Body of pancreas (tissue), 4 donors: Measurements from ENCODE around the gene GPSM3. TPM values are rescaled to one million over a fixed set of nuclear protein-coding genes. Genes with fewer than 3 reads are reported as not detected.
A peak's percentile ranks its signal among the peaks of the same experiment; 100 is the strongest.

ENCODE experiments used
- ATAC-seq: fragments of 150-250 bp; one replicate; pipeline ENCODE4 v1.9.1; 2016
- DNase-seq, 4 donors: peaks; one replicate each; pipeline ENCODE4 v3.0.0-alpha.2; 2019
- H3K27ac ChIP-seq, 4 donors: fragments of 200-600 bp; sonication (generic); 1 replicate in 3 of 4; 2 replicates in 1 of 4; pipeline versions ENCODE4 v1.5.1 to v1.6.1; 2016 to 2019; ENCODE audit warnings: mild to moderate bottlenecking in 1 of 4, mixed read lengths in 1 of 4, moderate library complexity in 1 of 4
- H3K27me3 ChIP-seq, 2 donors: fragments of 200-600 bp; sonication (generic); one replicate each; pipeline ENCODE4 v1.6.0; 2016; ENCODE audit warnings: mild to moderate bottlenecking in 1 of 2
- H3K36me3 ChIP-seq, 2 donors: fragments of 200-600 bp; sonication (generic); replicated peaks in 1 of 2; 2 replicates each; pipeline ENCODE4 v1.5.1; 2016; ENCODE audit warnings: low read depth in 2 of 2; ENCODE audit not compliant: insufficient read depth in 1 of 2
- H3K4me1 ChIP-seq: fragments of 200-600 bp; sonication (generic); one replicate; pipeline ENCODE4 v1.6.0; 2016
- H3K4me3 ChIP-seq, 2 donors: fragments of 200-600 bp; sonication (generic); 1 replicate in 1 of 2; 2 replicates in 1 of 2; pipeline ENCODE4 v1.5.1; 2016 to 2019
- H3K9me3 ChIP-seq, 3 donors: fragments of 200-600 bp; sonication (generic); 1 replicate in 2 of 3; 2 replicates in 1 of 3; pipeline ENCODE4 v1.5.1; 2016
- POLR2A ChIP-seq, 3 donors: fragments of 450-650 bp; IDR thresholded peaks; one replicate each; pipeline ENCODE4 v1.6.1; 2016; ENCODE audit warnings: antibody characterized with exemption in 3 of 3, mild to moderate bottlenecking in 2 of 3
- WGBS, 2 donors: methylation state at CpG; one replicate each; pipeline ENCODE4 v1.1.5; 2017; 5-methylcytosine and 5-hydroxymethylcytosine counted together
- intact Hi-C: fragments of 100-400 bp; cut with DNase I; formaldehyde crosslinking; loops from one replicate; pipeline ENCODE4 v1.15.1; 2023
- total RNA-seq, 2 donors: library from RNA; depleted of rRNA; stranded (reverse); fragments of >200 nt; gene quantifications; one replicate each; pipeline ENCODE4 v1.1.0, GENCODE V29; 2016
- TF ChIP-seq, protein P1 (sequence below), 7 experiments: fragments of 450-650 bp in 4 of 7; fragments of 200-600 bp in 3 of 7; sonication (generic) in 3 of 7; IDR thresholded peaks; one replicate each; pipeline ENCODE4 v1.5.1; 2016 to 2019; ENCODE audit warnings: antibody characterized with exemption in 7 of 7

GPSM3 gene
- total RNA-seq, 2 donors from 2014 or later = 1.3 to 6.0 TPM

DNA sequence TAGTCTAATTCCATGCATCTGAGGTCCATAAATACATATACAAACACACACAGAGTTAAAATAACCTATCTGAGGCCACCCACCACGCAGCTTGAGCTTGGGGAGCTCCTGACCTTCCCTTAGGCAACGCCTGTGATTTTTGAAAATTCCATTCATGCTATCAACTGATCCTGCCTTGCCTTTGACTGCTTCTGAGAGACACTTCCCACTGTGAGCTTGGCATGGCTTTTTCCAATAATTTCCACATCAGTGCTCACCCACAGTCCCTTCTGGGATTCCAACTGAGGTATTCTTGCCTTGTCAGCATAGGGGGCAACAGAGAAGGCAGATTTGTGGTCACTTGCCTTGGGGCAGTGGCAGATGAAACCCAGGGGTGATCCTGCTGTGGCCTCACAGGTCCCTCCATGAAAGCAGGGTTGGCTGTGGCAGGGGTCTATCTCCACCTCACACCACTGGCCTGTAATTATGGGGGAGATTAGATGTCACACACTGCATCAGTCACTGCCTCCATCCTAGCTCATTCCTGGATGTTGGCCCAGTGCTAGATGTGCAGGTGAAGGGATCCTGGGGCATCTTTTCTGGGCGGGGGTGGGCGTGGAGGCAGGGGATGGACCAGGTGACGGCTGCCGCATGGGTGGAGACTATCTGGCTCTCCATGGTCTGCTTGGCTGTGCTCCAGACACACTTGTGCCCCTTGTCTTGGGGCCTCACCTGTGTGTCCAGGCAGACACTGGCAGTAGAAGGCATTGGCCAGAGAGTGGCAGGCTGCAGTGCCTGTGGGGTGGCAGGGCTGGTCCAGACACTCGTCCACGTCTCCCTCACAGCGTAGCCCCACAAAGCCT, 11.2 kb upstream of the GPSM3 start:
- peak; percentile 21 for ATAC-seq
- Histone ChIP-seq H3K4me3 (no peak overlapping the region), H3K27ac (no peak overlapping the region), H3K4me1 (no peaks in the 10 kb centered on the region), H3K9me3 (no peaks in the 10 kb centered on the region), H3K36me3 (no peaks in the 10 kb centered on the region), H3K27me3 (no peaks in the 10 kb centered on the region)
- intact Hi-C loops = no loop called here
- DNase-seq = no peak
- TF ChIP-seq POLR2A (IDR thresholded peaks at IDR 0.05) = no peak
- TF ChIP-seq, protein P1, sequence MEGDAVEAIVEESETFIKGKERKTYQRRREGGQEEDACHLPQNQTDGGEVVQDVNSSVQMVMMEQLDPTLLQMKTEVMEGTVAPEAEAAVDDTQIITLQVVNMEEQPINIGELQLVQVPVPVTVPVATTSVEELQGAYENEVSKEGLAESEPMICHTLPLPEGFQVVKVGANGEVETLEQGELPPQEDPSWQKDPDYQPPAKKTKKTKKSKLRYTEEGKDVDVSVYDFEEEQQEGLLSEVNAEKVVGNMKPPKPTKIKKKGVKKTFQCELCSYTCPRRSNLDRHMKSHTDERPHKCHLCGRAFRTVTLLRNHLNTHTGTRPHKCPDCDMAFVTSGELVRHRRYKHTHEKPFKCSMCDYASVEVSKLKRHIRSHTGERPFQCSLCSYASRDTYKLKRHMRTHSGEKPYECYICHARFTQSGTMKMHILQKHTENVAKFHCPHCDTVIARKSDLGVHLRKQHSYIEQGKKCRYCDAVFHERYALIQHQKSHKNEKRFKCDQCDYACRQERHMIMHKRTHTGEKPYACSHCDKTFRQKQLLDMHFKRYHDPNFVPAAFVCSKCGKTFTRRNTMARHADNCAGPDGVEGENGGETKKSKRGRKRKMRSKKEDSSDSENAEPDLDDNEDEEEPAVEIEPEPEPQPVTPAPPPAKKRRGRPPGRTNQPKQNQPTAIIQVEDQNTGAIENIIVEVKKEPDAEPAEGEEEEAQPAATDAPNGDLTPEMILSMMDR (IDR thresholded peaks at IDR 0.05) = no peak
- WGBS, 2 donors = 53 to 62% methylated on average over 5 to 9 of the region's 9 CpGs

DNA sequence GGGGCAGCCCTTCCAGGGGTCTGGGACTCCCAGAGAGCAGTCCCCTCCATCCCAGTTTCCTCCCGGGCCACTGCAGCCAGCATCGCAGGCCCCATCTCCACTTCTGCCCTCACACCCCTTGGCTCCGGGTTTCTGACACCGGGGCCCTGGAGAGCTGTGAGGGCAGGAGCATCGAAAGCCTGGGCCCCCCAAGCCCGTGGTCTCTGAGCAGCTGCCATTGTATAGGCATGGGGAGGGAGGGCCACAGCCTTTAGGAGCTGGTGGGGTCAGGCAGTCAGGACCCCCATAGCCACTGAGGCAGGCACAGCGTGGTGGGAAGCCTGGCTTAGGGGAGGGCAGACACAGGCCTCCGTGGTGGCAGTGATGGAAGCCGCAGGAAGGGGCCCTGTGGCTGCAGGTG, 9.7 kb upstream of the GPSM3 start:
- ATAC-seq (no peak), DNase-seq (no peak)
- no peaks in the 10 kb centered on the region for H3K27me3 ChIP-seq
- H3K4me3 ChIP-seq = no peak overlapping the region
- H3K27ac ChIP-seq = no peak overlapping the region
- H3K36me3 ChIP-seq = no peaks in the 10 kb centered on the region
- peaks cover 3% of the 10 kb centered on the region for H3K4me1 ChIP-seq
- no peak for TF ChIP-seq POLR2A (IDR thresholded peaks at IDR 0.05)
- TF ChIP-seq, protein P1 (IDR thresholded peaks at IDR 0.05) = no peak
- intact Hi-C loops = no loop called here
- WGBS, 2 donors = 75 to 100% methylated on average over 1 to 9 of the region's 9 CpGs
- no peaks in the 10 kb centered on the region for H3K9me3 ChIP-seq

DNA sequence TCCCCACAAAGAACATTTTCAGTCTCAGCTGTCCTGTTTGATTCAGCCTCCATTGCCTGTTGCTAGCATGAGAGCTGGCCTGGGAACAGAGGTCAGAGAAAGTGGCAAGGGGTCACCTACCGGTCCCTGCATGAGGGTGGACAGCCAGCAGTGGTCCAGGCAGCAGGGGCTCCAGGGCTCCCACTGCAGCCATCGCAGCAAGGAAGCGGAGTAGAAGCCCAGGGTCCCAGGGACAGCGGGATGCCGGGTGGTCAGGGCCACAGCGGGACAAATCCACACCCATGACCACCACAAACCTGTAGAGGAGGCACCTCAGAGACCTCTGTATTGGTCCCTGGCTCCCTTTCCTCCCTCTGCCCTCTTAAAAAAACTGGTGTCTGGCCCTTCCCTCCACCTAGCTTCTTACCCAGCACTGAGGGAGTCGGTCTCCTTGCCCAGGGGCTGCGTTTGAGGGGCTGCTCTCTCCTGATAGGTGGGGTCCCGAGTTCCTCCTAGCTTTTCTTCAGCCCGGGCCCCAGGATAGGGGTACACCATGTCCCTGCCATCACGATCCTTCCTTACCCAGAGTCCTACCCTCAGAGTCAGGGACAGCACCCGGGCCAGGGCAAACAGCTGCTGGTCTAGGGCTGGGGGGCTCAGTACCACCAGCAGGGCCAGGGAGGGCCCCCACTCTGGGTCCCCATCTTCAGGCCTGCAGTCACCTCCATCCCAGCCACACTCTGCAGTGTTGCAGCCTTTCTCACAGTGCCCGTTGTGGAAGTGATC, 8.4 kb upstream of the GPSM3 start:
- WGBS, 2 donors = 62 to 70% methylated on average over 12 to 13 of the region's 13 CpGs
- no peak overlapping the region for H3K27ac ChIP-seq
- ATAC-seq = no peak
- H3K4me1 ChIP-seq = peaks cover 11% of the 10 kb centered on the region
- H3K27me3 ChIP-seq = no peaks in the 10 kb centered on the region
- no peak for DNase-seq
- TF ChIP-seq, protein P1 (IDR thresholded peaks at IDR 0.05) = no peak
- no peak for TF ChIP-seq POLR2A (IDR thresholded peaks at IDR 0.05)
- H3K4me3 ChIP-seq = no peak overlapping the region
- no peaks in the 10 kb centered on the region for H3K36me3 ChIP-seq
- no peaks in the 10 kb centered on the region for H3K9me3 ChIP-seq
- intact Hi-C loops = no loop called here

DNA sequence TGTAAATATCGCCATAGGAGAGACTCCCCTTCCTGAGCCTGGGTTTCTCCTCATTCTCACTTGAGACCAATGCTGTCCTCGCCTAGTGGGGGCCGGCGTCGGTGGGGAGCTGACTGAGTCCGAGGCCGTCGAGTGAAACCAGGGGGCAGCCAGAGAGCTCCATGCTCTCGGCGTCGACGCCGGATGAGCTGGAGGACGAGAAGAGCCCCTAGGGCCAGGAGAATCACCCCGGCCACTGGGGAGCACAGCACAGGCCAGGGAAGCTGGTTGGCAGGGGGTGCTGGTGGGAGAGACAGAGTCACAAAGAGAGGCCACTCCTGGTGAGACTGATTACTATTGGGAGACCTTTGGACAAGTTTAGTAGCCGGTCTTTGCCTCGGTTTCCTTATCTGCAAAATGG, 6.4 kb upstream of the GPSM3 start:
- Histone ChIP-seq H3K36me3 (no peaks in the 10 kb centered on the region), H3K27ac (no peak overlapping the region), H3K27me3 (no peaks in the 10 kb centered on the region), H3K4me1 (peaks cover 20% of the 10 kb centered on the region), H3K9me3 (no peaks in the 10 kb centered on the region), H3K4me3 (no peak overlapping the region)
- DNase-seq = no peak
- no peak for ATAC-seq
- WGBS, 2 donors = 68 to 79% methylated on average over 13 to 17 of the region's 17 CpGs
- TF ChIP-seq, protein P1 (IDR thresholded peaks at IDR 0.05) = no peak
- no peak for TF ChIP-seq POLR2A (IDR thresholded peaks at IDR 0.05)
- intact Hi-C loops = no loop called here
